HCEC 1CT (cell line): Measurements from ENCODE around the gene ALDH1B1.
A peak's percentile ranks its signal among the peaks of the same experiment; 100 is the strongest.
"Not testable (repeated sequence)": the region's sequence is repeated elsewhere in the genome, so short reads cannot be mapped to it uniquely, and the experiment has no call there.

Source experiments
- DNase-seq: peaks from one replicate; pipeline ENCODE4 v3.0.0-alpha.2; 2017

ALDH1B1 gene

GRCh38 chr9:38388283-38389223, 3.9 kb upstream of the ALDH1B1 start:
- DNase-seq = peak; percentile 50

GRCh38 chr9:38389313-38389712, 3.2 kb upstream of the ALDH1B1 start:
- DNase-seq = peak; percentile 18

- no peak for DNase-seq
Measured at GRCh38 chr9:38390442-38390841, 2.1 kb upstream of the ALDH1B1 start.

- DNase-seq = no peak
Measured at GRCh38 chr9:38390851-38391250, 1.7 kb upstream of the ALDH1B1 start.

GRCh38 chr9:38391278-38392118, 1.0 kb upstream of the ALDH1B1 start:
- DNase-seq = no peak

- peak; percentile 14 for DNase-seq
Measured at GRCh38 chr9:38393128-38393796, 760 bp downstream of the ALDH1B1 start.

GRCh38 chr9:38394416-38394815, 1.9 kb downstream of the ALDH1B1 start:
- DNase-seq = no peak

- DNase-seq = no peak
Measured at GRCh38 chr9:38395653-38396370, 3.3 kb downstream of the ALDH1B1 start.

GRCh38 chr9:38396371-38396671, 3.8 kb downstream of the ALDH1B1 start:
- no peak for DNase-seq

- not testable (repeated sequence) for DNase-seq
Measured at GRCh38 chr9:38399191-38399590, 6.7 kb downstream of the ALDH1B1 start.

- no peak for DNase-seq
Measured at GRCh38 chr9:38401994-38402393, 9.5 kb downstream of the ALDH1B1 start.

- no peak for DNase-seq
Measured at GRCh38 chr9:38404314-38404713, 11.8 kb downstream of the ALDH1B1 start.

- DNase-seq = no peak
Measured at GRCh38 chr9:38405785-38406184, 13.3 kb downstream of the ALDH1B1 start.

- DNase-seq = no peak
Measured at GRCh38 chr9:38406476-38407186, 14.1 kb downstream of the ALDH1B1 start.

- DNase-seq = no peak
Measured at GRCh38 chr9:38408719-38409118, 16.2 kb downstream of the ALDH1B1 start.

- DNase-seq = no peak
Measured at GRCh38 chr9:38412751-38413150, 20.2 kb downstream of the ALDH1B1 start.

- DNase-seq = no peak
Measured at GRCh38 chr9:38413283-38413682, 20.8 kb downstream of the ALDH1B1 start.

GRCh38 chr9:38414040-38414723, 21.7 kb downstream of the ALDH1B1 start:
- DNase-seq = no peak

- no peak for DNase-seq
Measured at GRCh38 chr9:38415856-38416255, 23.4 kb downstream of the ALDH1B1 start.

- DNase-seq = peak; percentile 14
Measured at GRCh38 chr9:38416461-38416860, 24.0 kb downstream of the ALDH1B1 start.
